A673 (cell line): ENCODE measurements around the gene CHTF18. TPM values are rescaled to one million over a fixed set of nuclear protein-coding genes. Genes with fewer than 3 reads are reported as not detected.

Source experiments
- BruUV-seq: library from RNA; stranded (reverse); fragments of 400-500 nt; replicated peaks from 2 replicates; lab custom pipeline; 2021; lab: Mats Ljungman, UMichigan
- CTCF ChIA-PET: fragments of 300-600 bp; sonication (Branson Sonifier 250); formaldehyde crosslinking; loops from one replicate; lab custom pipeline; 2022; ENCODE audit warnings: antibody characterized with exemption; lab: Charles Lee
- POLR2A ChIA-PET: fragments of 300-600 bp; sonication (Branson Sonifier 250); formaldehyde crosslinking; loops from one replicate; lab custom pipeline; 2022; ENCODE audit warnings: antibody characterized with exemption; ENCODE audit not compliant: low non-redundant PET; lab: Charles Lee
- DNase-seq: peaks from one replicate; pipeline ENCODE4 v3.0.0-alpha.2; 2015; ENCODE audit warnings: low spot score
- H3K27ac ChIP-seq: fragments of 200-600 bp; sonication (generic); 2 replicates; pipeline ENCODE4 v1.5.1; 2016; ENCODE audit warnings: mixed run types, low read depth, mild to moderate bottlenecking, mixed read lengths, antibody characterized with exemption, low read length; ENCODE audit not compliant: poor library complexity, severe bottlenecking
- H3K27me3 ChIP-seq: fragments of 200-600 bp; sonication (generic); replicated peaks from 2 replicates; pipeline ENCODE4 v1.6.1; 2017; ENCODE audit warnings: mixed run types, low read depth, mild to moderate bottlenecking, mixed read lengths, antibody characterized with exemption, low read length; ENCODE audit not compliant: insufficient read depth, poor library complexity
- H3K36me3 ChIP-seq: fragments of 200-600 bp; sonication (generic); 2 replicates; pipeline ENCODE4 v1.6.1; 2016; ENCODE audit warnings: mixed run types, mild to moderate bottlenecking, mixed read lengths, antibody characterized with exemption, low read length; ENCODE audit not compliant: insufficient read depth, poor library complexity, severe bottlenecking
- H3K4me1 ChIP-seq: fragments of 200-600 bp; sonication (generic); 2 replicates; pipeline ENCODE4 v1.6.1; 2017; ENCODE audit warnings: mixed run types, mild to moderate bottlenecking, mixed read lengths, antibody characterized with exemption, low read length; ENCODE audit not compliant: insufficient read depth, poor library complexity, severe bottlenecking
- H3K4me3 ChIP-seq: fragments of 200-600 bp; sonication (generic); 2 replicates; pipeline ENCODE4 v1.5.1; 2016; ENCODE audit warnings: low read depth, mixed run types, mild to moderate bottlenecking, mixed read lengths, low read length; ENCODE audit not compliant: poor library complexity, severe bottlenecking
- H3K9me3 ChIP-seq: fragments of 200-600 bp; sonication (generic); 2 replicates; pipeline ENCODE4 v1.6.1; 2016; ENCODE audit warnings: mixed run types, low read depth, mild to moderate bottlenecking, mixed read lengths, antibody characterized with exemption, low read length; ENCODE audit not compliant: poor library complexity, severe bottlenecking
- CTCF ChIP-seq: fragments of 300-800, 200-600 bp; sonication (generic); conservative IDR thresholded peaks from 2 replicates; pipeline ENCODE4 v1.5.1; 2017; ENCODE audit warnings: low read depth, mild to moderate bottlenecking, antibody characterized with exemption, low read length, moderate library complexity, mixed read lengths
- EZH2 ChIP-seq: fragments of 200-600 bp; sonication (generic); IDR thresholded peaks from 2 replicates; pipeline ENCODE4 v1.6.1; 2017; ENCODE audit warnings: borderline replicate concordance, low read depth, mild to moderate bottlenecking, mixed read lengths, antibody characterized with exemption, low read length; ENCODE audit not compliant: poor library complexity, severe bottlenecking
- intact Hi-C: fragments of 100-400 bp; cut with micrococcal nuclease; formaldehyde crosslinking; loops from one replicate; pipeline ENCODE4 v1.10.0; 2022; ENCODE audit not compliant: unreplicated experiment
- total RNA-seq: library from RNA; stranded (reverse); gene quantifications from 2 replicates; pipeline ENCODE4 v1.2.3, GENCODE V29; 2021

CHTF18 gene
- total RNA-seq, 1 experiment from 2014 or later = 125 TPM

- no peaks in the 10 kb centered on the region for H3K36me3 ChIP-seq
- H3K27me3 ChIP-seq = no peaks in the 10 kb centered on the region
- H3K4me1 ChIP-seq = no peaks in the 10 kb centered on the region
- ChIA-PET POLR2A (no interaction called here), CTCF (no interaction called here)
- TF ChIP-seq CTCF = no peak
- TF ChIP-seq EZH2 = no peak
- intact Hi-C loops = no loop called here
- H3K9me3 ChIP-seq = no peaks in the 10 kb centered on the region
- no TSS peak for BruUV-seq
- no peak for DNase-seq
- no peak overlapping the region for H3K4me3 ChIP-seq
- H3K27ac ChIP-seq = no peak overlapping the region
Observed at GRCh38 chr16:747978-748746, 40.3 kb upstream of the CHTF18 start.

GRCh38 chr16:749010-749409 lies 39.4 kb upstream of the CHTF18 start:
- no peak for TF ChIP-seq EZH2
- Histone ChIP-seq H3K9me3 (no peaks in the 10 kb centered on the region), H3K36me3 (no peaks in the 10 kb centered on the region), H3K4me1 (no peaks in the 10 kb centered on the region), H3K27me3 (no peaks in the 10 kb centered on the region), H3K27ac (no peak overlapping the region), H3K4me3 (no peak overlapping the region)
- CTCF ChIA-PET = interaction anchor here (0.7 kb wide), 1 partner anchor 8 kb away, joined by 3 read pairs; the partner anchor contains the start of gene CIAO3
- intact Hi-C loops = no loop called here
- no TSS peak for BruUV-seq
- POLR2A ChIA-PET = no interaction called here
- DNase-seq = no peak

- no peak for TF ChIP-seq CTCF
- no peak for TF ChIP-seq EZH2
- H3K4me3 ChIP-seq = no peak overlapping the region
- CTCF ChIA-PET = no interaction called here
- intact Hi-C loops = no loop called here
- H3K9me3 ChIP-seq = no peaks in the 10 kb centered on the region
- H3K27me3 ChIP-seq = no peaks in the 10 kb centered on the region
- POLR2A ChIA-PET = no interaction called here
- no TSS peak for BruUV-seq
- no peaks in the 10 kb centered on the region for H3K36me3 ChIP-seq
- H3K4me1 ChIP-seq = no peaks in the 10 kb centered on the region
- H3K27ac ChIP-seq = no peak overlapping the region
- DNase-seq = no peak
Observed at GRCh38 chr16:750485-750884, 37.9 kb upstream of the CHTF18 start.
